Hypothalamus (tissue), 51 donors: Measurements from ENCODE around the gene GADD45GIP1.
"Not testable (repeated sequence)": the region's sequence is repeated elsewhere in the genome, so short reads cannot be mapped to it uniquely, and the experiment has no call there.

Source experiments
- DNase-seq, 51 donors: peaks; one replicate each; lab custom pipeline; 2025; lab: John Stamatoyannopoulos, UW

The GADD45GIP1 gene

GRCh38 chr19:12965812-12966135 lies 8.8 kb upstream of the GADD45GIP1 start:
- DNase-seq, result no peak

- DNase-seq, result peak in 49 of 51 donors; percentile 11 to 86 (median 61)
Measured at GRCh38 chr19:12965017-12965811, 8.2 kb upstream of the GADD45GIP1 start.

- no peak for DNase-seq
Measured at GRCh38 chr19:12959481-12959880, 2.5 kb upstream of the GADD45GIP1 start.

- not testable (repeated sequence) for DNase-seq
Measured at GRCh38 chr19:12957389-12957952, 448 bp upstream of the GADD45GIP1 start.

GRCh38 chr19:12955996-12956395 lies 1.0 kb downstream of the GADD45GIP1 start:
- DNase-seq, result no peak

GRCh38 chr19:12955575-12955974 lies 1.4 kb downstream of the GADD45GIP1 start:
- not testable (repeated sequence) for DNase-seq

DNA sequence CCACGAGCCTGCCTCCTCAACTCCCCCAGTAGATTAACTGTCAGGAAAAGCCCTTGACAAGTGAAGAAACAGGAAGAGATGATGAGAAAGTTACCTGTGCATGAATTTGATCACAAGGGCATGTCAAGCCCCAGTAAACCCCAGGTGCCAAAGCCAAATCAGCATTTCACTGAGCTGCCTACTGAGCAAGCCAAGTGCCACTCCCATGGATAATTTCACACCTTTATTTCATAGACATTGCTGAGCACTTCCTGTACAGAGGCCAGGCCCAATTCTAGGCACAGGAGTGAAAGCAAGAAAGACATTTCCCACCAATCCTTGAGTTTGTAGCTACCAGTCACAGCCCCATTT lies 2.4 kb downstream of the GADD45GIP1 start:
- no peak for DNase-seq

DNA sequence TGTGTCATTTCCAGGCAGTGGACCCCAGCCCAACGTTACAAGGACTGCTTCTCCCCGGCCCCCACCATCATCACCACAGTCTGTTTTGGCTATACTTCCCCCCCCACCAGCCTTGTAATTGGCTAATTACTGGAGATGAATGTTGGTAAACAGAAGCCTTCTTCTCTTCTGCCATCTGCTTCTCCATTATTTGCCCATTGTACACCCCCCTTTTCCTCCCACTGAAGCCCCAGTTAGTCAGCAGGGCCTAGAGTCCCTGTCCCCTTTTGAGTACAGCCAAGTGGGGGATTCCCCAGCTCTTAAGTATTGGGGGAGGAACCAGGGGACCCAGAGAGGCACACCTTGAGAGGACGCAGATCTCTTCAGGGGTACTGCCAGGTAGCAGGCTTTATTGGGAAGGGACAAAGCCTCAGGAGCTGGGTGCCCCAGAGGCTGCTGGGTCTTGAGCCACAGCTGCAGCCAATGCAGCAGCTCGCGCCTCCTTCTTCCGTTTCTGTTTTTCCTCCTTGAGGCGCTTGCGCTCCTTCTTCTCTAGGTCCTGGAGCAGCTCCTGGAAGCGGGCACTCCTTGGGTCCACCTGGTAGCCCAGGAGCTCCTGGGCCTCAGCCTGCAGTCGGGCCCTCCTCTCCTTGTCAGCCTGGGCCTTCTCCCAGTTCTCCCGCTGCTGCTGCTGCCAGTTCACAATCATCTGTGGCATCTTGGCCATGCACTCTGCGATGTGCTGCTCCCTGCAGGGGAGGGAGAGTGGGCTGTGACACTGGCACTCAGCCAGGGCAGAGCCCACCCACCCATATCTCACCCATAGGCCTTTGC lies 3.0 kb downstream of the GADD45GIP1 start:
- DNase-seq, result no peak

- peak in 38 of 51 donors; percentile 4 to 75 (median 44) for DNase-seq
Measured at GRCh38 chr19:12953138-12953798, 3.8 kb downstream of the GADD45GIP1 start.

DNA sequence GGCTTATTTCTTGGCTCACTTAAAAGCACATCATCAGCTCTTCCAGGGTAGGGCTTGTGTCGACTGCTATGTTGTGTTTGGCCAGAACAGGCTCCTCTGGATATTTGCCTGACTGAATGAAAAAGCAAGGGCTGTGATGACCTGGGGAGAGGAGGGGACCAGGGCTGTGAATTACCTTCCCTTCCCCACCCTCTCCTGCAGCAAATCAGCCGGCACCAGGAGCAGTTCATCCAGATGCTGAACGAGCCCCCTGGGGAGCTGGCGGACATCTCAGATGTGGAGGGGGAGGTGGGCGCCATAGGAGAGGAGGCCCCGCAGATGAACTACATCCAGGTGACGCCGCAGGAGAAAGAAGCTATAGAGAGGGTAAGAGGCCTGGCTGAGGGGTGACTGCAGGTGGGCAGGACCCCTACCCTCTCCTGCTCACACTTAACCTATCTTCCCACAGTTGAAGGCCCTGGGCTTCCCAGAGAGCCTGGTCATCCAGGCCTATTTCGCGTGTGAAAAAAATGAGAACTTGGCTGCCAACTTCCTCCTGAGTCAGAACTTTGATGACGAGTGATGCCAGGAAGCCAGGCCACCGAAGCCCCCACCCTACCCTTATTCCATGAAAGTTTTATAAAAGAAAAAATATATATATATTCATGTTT lies 4.4 kb downstream of the GADD45GIP1 start:
- DNase-seq, result peak in 6 of 51 donors; percentile 39 to 59 (median 48)

DNA sequence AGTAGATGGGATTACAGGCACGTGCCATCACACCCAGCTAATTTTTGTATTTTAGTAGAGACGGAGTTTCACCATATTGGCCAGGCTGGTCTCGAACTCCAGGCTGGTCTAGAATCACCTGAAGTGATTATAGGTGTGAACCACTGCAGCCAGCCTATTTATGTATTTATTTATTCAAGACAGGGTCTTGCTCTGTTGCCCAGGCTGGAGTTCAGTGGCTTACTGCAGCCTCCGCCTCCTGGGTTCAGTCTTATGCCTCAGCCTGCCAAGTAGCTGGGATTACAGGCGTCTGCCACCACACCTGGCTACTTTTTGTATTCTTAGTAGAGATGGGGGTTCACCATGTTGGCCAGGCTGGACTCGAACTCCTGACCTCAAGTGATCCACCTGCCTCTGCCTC lies 5.0 kb downstream of the GADD45GIP1 start:
- DNase-seq, result not testable (repeated sequence)

- DNase-seq, result no peak
Measured at GRCh38 chr19:12949363-12950283, 7.4 kb downstream of the GADD45GIP1 start.

- DNase-seq, result no peak
Measured at GRCh38 chr19:12948612-12949362, 8.2 kb downstream of the GADD45GIP1 start.

DNA sequence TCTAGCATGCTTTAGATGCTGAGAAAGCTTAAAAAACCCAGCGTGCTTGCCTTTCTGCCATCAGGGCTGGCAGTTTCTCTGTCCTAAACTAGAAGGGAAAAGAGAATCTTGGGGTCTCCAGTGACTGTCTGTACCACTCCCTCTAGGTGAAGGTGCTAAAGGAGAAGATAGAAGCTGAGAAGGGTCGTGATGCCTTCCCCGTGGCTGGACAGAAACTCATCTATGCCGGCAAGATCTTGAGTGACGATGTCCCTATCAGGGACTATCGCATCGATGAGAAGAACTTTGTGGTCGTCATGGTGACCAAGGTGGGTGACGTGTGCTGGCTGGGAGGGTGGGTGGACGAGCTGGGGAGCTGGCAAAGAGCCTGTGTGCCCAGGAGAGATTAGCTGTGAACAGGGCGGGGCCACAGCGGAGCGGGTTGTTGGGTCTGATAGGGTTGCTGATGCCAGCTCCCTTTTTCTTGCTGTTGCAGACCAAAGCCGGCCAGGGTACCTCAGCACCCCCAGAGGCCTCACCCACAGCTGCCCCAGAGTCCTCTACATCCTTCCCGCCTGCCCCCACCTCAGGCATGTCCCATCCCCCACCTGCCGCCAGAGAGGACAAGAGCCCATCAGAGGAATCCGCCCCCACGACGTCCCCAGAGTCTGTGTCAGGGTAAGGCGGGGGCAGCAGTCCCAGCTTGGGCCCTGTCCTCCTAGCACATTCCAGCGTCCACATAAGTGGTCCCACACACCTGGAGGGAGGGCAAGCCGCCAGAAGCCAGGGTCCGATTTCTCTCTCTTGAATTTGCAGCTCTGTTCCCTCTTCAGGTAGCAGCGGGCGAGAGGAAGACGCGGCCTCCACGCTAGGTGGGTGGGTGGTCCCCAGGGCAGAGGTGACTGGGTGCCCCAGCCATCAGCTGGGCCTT lies 9.1 kb downstream of the GADD45GIP1 start:
- DNase-seq, result no peak

DNA sequence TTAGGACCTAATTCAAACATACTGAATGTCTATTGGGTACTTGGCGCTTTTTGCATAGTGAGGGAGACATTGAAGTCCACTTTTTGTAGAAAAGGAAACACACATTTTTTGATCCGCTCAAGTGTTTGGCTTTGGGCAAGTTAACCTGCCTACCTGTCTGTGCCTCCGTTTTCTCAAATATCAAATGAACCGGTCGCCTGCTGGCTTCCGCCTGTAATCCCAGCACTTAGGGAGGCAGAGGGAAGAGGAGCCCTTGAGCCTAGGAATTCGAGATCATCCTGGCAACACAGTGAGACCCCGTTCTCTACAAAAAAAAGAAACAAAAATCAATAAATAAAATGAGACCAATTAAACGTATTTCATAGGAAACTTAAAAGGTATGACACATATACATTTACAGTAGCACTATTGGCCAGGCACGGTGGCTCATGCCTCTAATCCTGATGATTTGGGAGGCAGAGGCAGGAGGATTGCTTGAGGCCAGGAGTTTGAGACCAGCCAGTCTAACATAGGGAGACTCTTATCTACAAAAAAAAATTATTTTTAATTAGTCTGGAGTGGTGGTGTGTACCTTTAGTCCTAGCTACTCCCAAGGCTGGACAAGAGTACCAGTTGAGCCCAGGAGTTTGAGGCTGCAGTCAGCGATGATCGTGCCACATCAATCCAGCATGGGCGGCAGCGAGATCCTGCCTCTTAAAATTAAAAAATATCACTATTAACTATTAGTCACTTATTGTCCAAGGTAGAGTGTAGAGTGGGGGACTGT lies 10.1 kb downstream of the GADD45GIP1 start:
- no peak for DNase-seq

GRCh38 chr19:12946092-12946721 lies 10.8 kb downstream of the GADD45GIP1 start:
- peak in 20 of 51 donors; percentile 12 to 72 (median 46) for DNase-seq
